HG03442 (cell line): ENCODE results near the gene COL6A1.

ENCODE experiments used
- ATAC-seq: cut with Tn5 transposase; IDR thresholded peaks from one replicate; pipeline ENCODE4 v1.9.1; 2021; ENCODE audit warnings: mild to moderate bottlenecking, moderate library complexity; ENCODE audit not compliant: unreplicated experiment

COL6A1 gene

DNA sequence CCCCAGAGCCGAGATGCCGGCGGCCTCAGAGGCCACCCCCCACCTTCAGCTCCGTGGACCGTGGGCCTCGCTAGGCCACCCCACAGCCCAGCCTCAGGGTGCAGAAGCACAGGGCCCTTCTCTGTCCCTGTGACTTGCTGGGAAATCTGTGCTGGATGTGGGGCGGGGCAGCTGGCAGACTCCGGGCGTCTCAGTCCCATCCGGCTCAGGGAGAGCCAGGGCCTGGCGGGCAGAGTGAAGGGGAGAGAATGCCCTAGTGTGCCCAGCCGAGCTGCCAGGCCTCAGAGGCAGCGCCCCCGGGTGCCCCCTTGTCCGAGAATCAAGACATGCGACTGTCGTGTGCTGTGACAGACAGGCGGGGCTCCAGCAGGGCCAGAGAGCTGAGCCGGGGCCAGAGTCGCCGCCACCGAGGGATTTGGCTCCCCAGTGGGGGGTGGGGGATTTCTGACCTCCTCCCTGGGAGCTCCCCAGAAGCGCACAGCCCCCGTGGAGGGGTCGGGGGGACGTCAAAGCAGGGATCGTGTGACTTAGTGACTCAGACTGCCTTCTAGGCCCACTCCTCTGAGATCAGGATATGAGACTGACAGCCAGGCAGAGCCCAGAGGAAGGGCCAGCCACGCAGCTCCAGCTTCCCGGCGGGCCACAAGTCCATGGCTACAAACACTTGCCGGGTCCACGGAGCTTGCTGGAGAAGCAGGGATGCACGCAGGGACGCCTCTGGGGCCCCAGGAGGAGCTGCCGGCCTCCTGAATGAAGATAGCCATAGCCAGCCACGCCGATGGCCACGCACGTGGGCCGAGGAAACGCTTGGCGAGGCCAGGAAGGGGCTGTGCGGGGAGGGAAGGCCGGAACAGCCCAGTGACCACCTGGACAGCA is 11.9 kb downstream of the COL6A1 start:
- no peak for ATAC-seq

GRCh38 chr21:45994086-45994661 is 12.6 kb downstream of the COL6A1 start:
- no peak for ATAC-seq

- no peak for ATAC-seq
Measured at GRCh38 chr21:45994759-45995685, 13.5 kb downstream of the COL6A1 start.

GRCh38 chr21:45995686-45996179 is 14.2 kb downstream of the COL6A1 start:
- ATAC-seq = no peak

DNA sequence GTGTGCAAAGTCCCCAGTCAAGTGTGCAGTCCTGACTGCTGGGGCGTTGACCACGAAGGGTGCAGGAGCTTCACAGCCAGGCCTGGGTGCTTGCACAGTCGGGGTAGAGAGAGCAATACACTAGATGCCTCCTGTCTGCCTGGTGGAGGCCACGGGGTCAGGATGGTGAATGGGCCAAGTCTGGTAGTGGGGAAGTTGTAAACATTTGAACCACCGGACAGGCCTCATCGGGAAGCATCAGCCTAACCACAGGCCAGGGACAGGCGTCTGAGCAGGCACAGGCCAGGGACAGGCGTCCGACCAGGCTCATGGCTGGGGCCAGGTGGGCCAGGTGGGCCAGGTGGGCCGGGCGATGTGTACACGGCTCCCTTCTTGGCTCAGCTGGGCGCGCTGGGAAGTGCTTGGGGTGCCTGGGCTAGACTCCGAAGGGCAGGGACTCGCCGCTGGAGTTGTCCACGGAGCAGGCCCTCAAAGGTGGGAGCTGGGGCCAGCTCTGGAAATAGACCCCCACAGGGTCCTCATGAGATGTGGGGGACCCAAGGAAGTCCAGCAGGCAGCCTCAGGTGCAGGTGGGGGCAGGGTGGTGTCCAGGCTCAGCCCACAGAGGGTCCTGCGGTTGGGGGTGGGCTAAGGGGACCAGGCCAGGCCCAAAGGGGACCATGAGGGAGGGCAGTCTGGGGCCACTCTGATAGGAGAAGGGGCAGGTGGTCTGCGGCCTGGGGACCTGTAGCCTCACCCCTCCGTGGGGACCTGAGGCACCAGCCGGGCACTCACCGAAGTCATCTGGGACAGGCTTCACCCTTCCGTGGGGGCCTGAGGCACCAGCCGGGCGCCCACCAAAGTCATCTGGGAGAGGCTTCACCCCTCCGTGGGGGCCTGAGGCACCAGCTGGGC is 15.0 kb downstream of the COL6A1 start:
- ATAC-seq = no peak

GRCh38 chr21:45997205-45997494 is 15.6 kb downstream of the COL6A1 start:
- ATAC-seq = no peak

DNA sequence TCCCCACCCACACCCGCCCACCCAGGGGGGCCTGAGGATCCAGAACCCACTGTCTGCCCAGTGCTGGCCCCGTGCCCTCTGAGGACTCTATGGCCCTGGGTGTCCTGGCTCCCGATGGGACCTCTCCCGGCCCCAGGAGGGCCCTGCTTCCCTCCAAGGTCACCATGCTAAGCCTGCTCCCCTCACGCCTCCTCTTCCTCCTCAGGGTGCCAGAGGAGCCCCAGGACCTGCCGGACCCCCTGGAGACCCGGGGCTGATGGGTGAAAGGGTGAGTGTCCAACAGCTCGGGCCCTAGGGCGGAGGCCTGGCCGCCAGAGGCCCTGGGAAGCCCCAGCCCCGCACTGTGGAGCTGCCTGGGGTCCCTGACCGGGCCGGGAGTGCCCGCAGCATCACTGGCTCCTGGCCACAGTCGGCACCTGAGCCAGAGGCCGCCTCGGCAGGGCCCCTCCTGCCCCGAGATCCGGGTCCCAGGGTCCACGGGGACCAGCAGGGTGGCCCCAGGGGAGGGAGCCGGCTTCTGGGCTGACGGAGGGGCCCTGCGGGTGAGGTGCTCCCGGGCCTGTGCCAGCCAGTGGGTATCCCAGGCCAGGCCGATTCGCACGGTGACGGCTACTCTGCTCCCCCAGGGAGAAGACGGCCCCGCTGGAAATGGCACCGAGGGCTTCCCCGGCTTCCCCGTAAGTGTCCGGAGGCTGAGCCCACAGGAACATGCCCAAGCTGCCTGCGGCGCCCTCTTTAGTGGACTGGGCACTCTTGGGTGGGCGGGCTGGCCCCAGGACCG is 16.1 kb downstream of the COL6A1 start:
- ATAC-seq = no peak

DNA sequence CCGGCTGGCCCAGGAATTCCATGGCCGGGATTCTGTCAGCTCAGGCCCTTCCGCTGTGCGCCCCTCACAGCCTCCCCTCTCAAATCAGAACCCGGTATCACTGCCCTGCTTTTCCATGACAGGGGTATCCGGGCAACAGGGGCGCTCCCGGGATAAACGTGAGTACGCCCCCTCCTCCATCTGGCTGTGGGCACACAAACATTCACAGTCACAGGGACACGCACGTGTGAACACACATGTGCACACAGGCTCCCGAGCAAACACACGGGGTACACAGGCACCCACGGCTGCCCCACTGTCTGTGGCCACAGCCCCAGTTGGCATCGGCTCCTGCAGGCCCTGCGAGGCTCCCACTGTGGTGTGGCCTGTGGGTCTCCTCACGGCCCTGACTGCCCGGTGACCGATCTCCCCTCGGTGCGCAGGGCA is 16.7 kb downstream of the COL6A1 start:
- no peak for ATAC-seq

- ATAC-seq = no peak
Measured at GRCh38 chr21:45998871-45999580, 17.5 kb downstream of the COL6A1 start.

DNA sequence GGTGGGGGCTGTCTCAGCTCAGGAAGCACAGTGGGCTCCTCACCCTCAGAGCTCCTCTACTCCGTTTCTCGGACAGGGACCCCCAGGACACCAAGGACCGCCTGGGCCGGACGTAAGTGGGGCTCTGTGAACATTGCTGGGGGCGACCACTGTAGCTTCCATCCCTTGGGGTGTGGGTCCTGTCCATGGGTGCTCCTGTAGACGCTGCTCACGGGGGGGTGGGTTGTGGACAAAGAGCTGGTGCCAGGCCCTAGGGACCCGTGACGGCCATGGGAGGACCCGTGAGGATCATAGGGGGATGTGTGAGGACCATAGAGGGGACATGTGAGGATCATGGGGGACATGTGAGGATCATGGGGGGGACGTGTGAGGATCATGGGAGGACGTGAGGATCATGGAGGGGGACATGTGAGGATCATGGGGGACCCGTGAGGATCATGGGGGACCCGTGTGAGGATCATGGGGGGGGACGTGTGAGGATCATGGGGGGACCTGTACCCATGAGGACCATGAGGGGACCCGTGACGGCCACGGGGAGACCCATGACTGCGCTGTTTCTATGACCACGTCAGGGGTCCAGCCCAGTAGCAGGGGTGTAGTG is 18.1 kb downstream of the COL6A1 start:
- no peak for ATAC-seq

DNA sequence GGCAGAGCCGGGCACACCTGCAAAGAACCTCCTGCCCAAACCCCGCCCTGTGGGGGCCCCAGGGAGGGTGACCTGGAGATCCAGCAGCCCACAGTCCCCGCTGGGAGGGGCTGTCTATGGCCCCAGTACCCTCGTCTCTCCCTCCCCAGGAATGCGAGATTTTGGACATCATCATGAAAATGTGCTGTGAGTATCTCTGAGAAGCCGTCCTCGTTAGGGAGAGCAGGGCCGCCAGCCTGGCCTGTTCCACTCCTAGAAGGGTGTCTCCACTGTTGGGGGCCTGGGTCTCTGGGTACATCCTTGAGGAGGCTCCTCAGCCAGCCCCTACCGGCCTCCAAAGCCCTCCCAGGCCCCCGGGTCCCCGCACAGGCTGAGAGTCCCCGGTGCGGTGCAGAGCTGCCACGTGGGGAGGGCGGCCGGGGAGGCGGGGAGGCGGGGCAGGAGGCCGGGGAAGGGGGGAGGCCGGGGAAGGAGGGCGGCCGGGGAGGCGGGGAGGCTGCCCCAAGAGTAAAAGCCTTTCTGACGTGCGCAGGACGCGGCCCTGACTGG is 18.7 kb downstream of the COL6A1 start:
- ATAC-seq = no peak

DNA sequence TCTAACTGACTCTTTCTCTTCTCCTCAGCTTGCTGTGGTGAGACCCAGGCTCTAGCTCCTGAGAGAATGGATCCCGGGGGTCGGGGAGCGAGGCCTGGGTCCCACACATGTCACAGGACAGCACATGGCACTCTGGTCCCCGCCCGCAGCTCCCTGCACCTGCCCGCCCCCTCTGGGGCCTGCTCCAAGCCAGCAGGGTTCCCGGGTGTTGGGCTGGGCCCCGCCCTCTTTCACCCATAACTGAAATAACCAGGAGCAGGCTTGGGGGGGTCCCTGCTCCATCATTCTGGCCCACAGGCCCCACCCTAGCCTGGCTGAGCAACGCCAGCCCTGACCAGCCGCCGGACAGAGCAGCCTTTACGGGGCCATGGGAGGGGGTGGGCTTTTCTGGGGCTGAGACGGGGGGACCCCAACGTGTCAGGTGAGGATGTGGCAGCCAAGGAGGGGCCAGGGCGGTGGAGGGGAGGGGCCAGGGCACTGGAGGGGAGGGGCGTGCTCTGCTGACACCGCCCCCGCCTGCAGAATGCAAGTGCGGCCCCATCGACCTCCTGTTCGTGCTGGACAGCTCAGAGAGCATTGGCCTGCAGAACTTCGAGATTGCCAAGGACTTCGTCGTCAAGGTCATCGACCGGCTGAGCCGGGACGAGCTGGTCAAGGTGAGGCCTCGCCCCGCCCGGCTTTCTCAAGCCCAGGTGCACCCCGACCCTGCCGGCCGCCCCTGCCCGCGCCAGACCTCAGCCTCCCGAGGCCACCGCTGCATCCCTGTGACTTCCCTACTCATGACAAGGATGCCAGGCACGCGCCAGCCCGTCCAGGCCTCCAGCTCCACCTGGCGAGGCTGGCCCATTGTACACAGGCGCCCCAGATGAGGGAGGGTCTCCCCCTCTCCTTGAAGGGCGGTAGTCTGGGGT is 19.4 kb downstream of the COL6A1 start:
- ATAC-seq = no peak

DNA sequence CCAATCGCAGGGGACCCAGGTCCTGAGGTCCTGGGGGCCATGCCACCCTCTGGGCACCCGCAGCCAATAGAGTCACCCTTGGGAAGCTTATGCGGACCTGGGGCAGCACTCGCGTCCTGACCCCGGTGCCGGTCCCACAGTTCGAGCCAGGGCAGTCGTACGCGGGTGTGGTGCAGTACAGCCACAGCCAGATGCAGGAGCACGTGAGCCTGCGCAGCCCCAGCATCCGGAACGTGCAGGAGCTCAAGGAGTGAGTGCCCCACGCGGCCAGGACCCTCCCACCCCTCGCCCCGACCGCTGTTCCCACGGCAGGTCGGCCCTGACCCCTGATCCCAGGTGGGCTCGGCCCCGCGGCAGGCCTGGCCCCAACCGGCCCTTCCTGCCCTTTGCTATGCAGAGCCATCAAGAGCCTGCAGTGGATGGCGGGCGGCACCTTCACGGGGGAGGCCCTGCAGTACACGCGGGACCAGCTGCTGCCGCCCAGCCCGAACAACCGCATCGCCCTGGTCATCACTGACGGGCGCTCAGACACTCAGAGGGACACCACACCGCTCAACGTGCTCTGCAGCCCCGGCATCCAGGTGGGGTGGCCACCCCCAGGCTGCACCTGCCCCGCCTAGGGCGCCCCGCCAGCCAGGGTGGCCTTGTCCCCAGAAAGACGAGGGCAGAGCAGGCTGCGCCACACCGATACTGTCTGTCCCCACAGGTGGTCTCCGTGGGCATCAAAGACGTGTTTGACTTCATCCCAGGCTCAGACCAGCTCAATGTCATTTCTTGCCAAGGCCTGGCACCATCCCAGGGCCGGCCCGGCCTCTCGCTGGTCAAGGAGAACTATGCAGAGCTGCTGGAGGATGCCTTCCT is 20.5 kb downstream of the COL6A1 start:
- ATAC-seq = no peak

DNA sequence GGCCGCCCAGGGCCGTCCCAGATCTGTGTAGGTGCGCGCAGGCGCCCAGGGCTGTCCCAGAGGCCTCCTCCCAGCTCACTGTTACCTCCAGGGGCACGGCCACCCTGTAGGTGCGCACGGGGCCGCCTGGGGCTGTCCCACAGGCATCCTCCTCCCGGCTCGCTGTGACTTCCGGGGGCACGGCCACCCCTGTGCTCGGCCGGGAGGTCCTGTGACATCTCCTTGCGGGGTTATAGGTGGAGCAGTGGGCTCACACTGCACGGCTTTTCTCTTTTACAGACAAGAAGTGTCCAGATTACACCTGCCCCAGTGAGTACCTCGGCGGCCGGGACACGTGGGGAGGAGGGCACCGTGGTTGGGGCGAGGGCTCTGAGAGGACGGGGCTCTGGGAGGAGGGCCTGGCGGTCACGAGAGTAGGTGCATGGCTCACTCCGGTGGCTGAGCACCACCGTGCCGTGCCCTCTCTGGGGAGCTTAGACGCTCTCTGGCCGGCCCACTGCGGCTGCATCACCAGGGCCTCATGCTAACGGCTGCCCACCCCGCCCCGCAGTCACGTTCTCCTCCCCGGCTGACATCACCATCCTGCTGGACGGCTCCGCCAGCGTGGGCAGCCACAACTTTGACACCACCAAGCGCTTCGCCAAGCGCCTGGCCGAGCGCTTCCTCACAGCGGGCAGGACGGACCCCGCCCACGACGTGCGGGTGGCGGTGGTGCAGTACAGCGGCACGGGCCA is 21.4 kb downstream of the COL6A1 start:
- ATAC-seq = no peak

DNA sequence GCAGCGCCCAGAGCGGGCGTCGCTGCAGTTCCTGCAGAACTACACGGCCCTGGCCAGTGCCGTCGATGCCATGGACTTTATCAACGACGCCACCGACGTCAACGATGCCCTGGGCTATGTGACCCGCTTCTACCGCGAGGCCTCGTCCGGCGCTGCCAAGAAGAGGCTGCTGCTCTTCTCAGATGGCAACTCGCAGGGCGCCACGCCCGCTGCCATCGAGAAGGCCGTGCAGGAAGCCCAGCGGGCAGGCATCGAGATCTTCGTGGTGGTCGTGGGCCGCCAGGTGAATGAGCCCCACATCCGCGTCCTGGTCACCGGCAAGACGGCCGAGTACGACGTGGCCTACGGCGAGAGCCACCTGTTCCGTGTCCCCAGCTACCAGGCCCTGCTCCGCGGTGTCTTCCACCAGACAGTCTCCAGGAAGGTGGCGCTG is 22.0 kb downstream of the COL6A1 start:
- ATAC-seq = no peak
